MM.1S (cell line): Measurements from ENCODE around the gene POPDC2.

Source experiments
- EZH2 ChIP-seq: fragments of 300-600 bp; sonication (generic); optimal IDR thresholded peaks from 2 replicates; pipeline ENCODE3; 2017; ENCODE audit warnings: low read depth, mild to moderate bottlenecking, antibody characterized with exemption, low read length, mixed read lengths
- EZH2phosphoT487 ChIP-seq: fragments of 300-600 bp; sonication (generic); IDR thresholded peaks from 2 replicates; pipeline ENCODE4 v1.6.1; 2018; ENCODE audit warnings: antibody characterized with exemption, low read length
- TF ChIP-seq, protein P1 (sequence below): fragments of 300-600 bp; sonication (generic); IDR thresholded peaks from 2 replicates; pipeline ENCODE4 v1.5.1; 2016; ENCODE audit warnings: antibody characterized with exemption, low read length, mixed read lengths

DNA sequence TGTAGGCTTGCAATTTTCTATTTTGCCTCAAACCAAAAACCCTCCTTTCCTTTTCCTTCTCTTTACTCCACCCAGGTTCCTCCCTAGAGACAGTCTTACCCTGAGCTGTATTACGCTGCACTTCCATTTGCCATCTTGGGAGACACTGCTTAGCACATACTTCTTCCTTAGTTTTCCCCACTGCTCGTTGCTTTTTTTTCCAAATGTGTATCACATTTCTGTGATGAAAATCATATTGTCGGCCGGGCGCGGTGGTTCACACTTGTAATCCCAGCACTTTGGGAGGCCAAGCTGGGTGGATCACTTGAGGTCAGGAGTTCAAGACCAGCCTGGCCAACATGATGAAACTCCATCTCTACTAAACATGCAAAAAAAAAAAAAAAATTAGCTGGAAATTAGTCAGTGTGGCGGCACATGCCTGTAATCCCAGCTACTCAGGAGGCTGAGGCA is 29.5 kb downstream of the POPDC2 start:
- TF ChIP-seq, protein P1, sequence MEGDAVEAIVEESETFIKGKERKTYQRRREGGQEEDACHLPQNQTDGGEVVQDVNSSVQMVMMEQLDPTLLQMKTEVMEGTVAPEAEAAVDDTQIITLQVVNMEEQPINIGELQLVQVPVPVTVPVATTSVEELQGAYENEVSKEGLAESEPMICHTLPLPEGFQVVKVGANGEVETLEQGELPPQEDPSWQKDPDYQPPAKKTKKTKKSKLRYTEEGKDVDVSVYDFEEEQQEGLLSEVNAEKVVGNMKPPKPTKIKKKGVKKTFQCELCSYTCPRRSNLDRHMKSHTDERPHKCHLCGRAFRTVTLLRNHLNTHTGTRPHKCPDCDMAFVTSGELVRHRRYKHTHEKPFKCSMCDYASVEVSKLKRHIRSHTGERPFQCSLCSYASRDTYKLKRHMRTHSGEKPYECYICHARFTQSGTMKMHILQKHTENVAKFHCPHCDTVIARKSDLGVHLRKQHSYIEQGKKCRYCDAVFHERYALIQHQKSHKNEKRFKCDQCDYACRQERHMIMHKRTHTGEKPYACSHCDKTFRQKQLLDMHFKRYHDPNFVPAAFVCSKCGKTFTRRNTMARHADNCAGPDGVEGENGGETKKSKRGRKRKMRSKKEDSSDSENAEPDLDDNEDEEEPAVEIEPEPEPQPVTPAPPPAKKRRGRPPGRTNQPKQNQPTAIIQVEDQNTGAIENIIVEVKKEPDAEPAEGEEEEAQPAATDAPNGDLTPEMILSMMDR: no peak
- TF ChIP-seq EZH2 (no peak), EZH2phosphoT487 (no peak)
